ENCODE results near the gene PREP.

The PREP gene

DNA sequence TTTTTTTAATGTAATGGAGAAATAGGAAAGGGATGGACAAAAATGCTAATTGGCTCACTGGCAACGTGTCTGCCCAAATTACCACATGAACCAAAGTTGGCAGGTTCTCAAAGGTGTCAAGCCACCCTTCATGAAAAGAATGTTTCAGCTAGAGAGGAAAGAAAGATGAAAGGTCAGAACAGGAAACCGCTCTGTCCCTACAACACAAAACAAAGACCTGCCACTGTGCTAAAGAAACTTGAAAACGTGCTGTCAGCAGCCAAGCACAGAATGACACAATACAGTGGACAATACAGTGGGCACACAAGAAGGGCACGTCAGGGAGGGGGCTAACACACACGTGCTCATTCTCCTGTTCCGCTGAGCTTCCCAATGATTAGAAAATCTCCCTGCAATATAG is 4.9 kb downstream of the PREP start:
- Histone ChIP-seq H3K27me3 (ENCODE audit: control insufficient read depth in 3 of 3, insufficient read depth in 3 of 3, low read depth in 1 of 3, low read length in 3 of 3) (peaks cover 0 to 8% (median 8%) of the 10 kb centered on the region in 3 experiments), H3K18ac (ENCODE audit: low read length) (no peak overlapping the region), H3K79me1 (ENCODE audit: low read depth, low read length) (peaks cover 2% of the 10 kb centered on the region), H2BK15ac (ENCODE audit: low read length) (no peak overlapping the region), H3K9me3 (replicated peaks in 1 of 2; ENCODE audit: control insufficient read depth in 2 of 2, insufficient read depth in 1 of 2, low read depth in 1 of 2, low read length in 2 of 2) (no peaks in the 10 kb centered on the region), H3K4me2 (ENCODE audit: insufficient read depth, low read length, poor library complexity, severe bottlenecking) (no peak overlapping the region), H4K91ac (ENCODE audit: low read depth, low read length, poor library complexity) (no peak overlapping the region), H3K27ac (replicated peaks; ENCODE audit: low read length) (no peak overlapping the region), H3K23ac (ENCODE audit: low read depth, low read length, poor library complexity) (no peak overlapping the region), H2AK5ac (ENCODE audit: low read depth, low read length) (no peak overlapping the region), H2AFZ (ENCODE audit: low read length) (no peak overlapping the region), H2BK120ac (ENCODE audit: low read depth, low read length) (no peak overlapping the region), H4K8ac (ENCODE audit: low read depth, low read length) (no peak overlapping the region), H3K4me3 (ENCODE audit: low read length in 2 of 2) (no peak overlapping the region), H3K36me3 (replicated peaks in 1 of 2; ENCODE audit: control insufficient read depth in 2 of 2, insufficient read depth in 2 of 2, low read length in 2 of 2) (peaks cover 0 to 34% of the 10 kb centered on the region in 2 donors), H3K4ac (ENCODE audit: low read length) (no peak overlapping the region), H3K9ac (ENCODE audit: low read depth, low read length, poor library complexity) (no peak overlapping the region), H2BK5ac (ENCODE audit: low read length) (no peak overlapping the region), H3K4me1 (ENCODE audit: control insufficient read depth in 2 of 2, insufficient read depth in 1 of 2, low read depth in 1 of 2, low read length in 2 of 2) (peaks cover 6 to 17% of the 10 kb centered on the region in 2 donors), H3K14ac (ENCODE audit: low read length) (no peak overlapping the region), H2BK12ac (ENCODE audit: low read length) (no peak overlapping the region)
- peak; percentile 36 for DNase-seq (ENCODE audit: low spot score)
- no CpG with 5 or more reads among the region's 6 CpGs for WGBS, 2 donors (ENCODE audit: extremely low coverage in 2 of 2, insufficient read length in 2 of 2, insufficient replicate concordance in 1 of 2)

DNA sequence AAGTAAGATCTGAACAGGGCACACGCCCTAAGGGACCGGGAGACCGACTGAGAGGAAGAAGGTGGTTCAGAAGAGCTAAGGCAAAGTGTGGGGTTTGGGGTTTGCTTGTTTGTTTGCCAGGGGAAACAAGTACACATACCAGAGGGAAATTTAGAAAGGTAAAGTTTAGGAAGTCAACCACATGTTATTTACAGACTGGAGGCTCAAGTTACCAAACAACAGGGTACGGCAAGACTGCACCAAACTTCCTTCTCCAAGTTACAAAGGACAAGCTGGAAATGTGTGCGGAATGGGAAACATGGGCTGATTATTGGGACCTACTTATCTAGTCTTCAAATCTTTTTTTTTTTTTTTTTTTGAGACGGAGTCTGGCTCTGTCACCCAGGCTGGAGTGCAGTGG is 11.2 kb downstream of the PREP start:
- no peak for DNase-seq (ENCODE audit: low spot score)
- no peak overlapping the region for H4K91ac ChIP-seq (ENCODE audit: low read depth, low read length, poor library complexity)
- H2BK15ac ChIP-seq (ENCODE audit: low read length), result no peak overlapping the region
- no peak overlapping the region for H2AFZ ChIP-seq (ENCODE audit: low read length)
- H3K79me1 ChIP-seq (ENCODE audit: low read depth, low read length), result peaks cover 1% of the 10 kb centered on the region
- H2BK120ac ChIP-seq (ENCODE audit: low read depth, low read length), result no peak overlapping the region
- H3K27ac ChIP-seq (replicated peaks; ENCODE audit: low read length), result no peak overlapping the region
- no peak overlapping the region for H3K4me3 ChIP-seq (ENCODE audit: low read length in 2 of 2)
- H4K8ac ChIP-seq (ENCODE audit: low read depth, low read length), result no peak overlapping the region
- H2BK5ac ChIP-seq (ENCODE audit: low read length), result no peak overlapping the region
- H3K4me2 ChIP-seq (ENCODE audit: insufficient read depth, low read length, poor library complexity, severe bottlenecking), result no peak overlapping the region
- no peak overlapping the region for H3K23ac ChIP-seq (ENCODE audit: low read depth, low read length, poor library complexity)
- H3K18ac ChIP-seq (ENCODE audit: low read length), result no peak overlapping the region
- H3K27me3 ChIP-seq (ENCODE audit: control insufficient read depth in 3 of 3, insufficient read depth in 3 of 3, low read depth in 1 of 3, low read length in 3 of 3), result no peaks in the 10 kb centered on the region
- no peak overlapping the region for H2BK12ac ChIP-seq (ENCODE audit: low read length)
- no peaks in the 10 kb centered on the region for H3K9me3 ChIP-seq (replicated peaks in 1 of 2; ENCODE audit: control insufficient read depth in 2 of 2, insufficient read depth in 1 of 2, low read depth in 1 of 2, low read length in 2 of 2)
- peaks cover 0 to 55% of the 10 kb centered on the region in 2 donors for H3K36me3 ChIP-seq (replicated peaks in 1 of 2; ENCODE audit: control insufficient read depth in 2 of 2, insufficient read depth in 2 of 2, low read length in 2 of 2)
- H3K14ac ChIP-seq (ENCODE audit: low read length), result no peak overlapping the region
- H3K9ac ChIP-seq (ENCODE audit: low read depth, low read length, poor library complexity), result no peak overlapping the region
- H3K4ac ChIP-seq (ENCODE audit: low read length), result no peak overlapping the region
- no peak overlapping the region for H2AK5ac ChIP-seq (ENCODE audit: low read depth, low read length)
- H3K4me1 ChIP-seq (ENCODE audit: control insufficient read depth in 2 of 2, insufficient read depth in 1 of 2, low read depth in 1 of 2, low read length in 2 of 2), result peaks cover 0 to 5% of the 10 kb centered on the region in 2 donors
- WGBS, 2 donors (ENCODE audit: extremely low coverage in 2 of 2, insufficient read length in 2 of 2, insufficient replicate concordance in 1 of 2), result no CpG with 5 or more reads among the region's 6 CpGs

DNA sequence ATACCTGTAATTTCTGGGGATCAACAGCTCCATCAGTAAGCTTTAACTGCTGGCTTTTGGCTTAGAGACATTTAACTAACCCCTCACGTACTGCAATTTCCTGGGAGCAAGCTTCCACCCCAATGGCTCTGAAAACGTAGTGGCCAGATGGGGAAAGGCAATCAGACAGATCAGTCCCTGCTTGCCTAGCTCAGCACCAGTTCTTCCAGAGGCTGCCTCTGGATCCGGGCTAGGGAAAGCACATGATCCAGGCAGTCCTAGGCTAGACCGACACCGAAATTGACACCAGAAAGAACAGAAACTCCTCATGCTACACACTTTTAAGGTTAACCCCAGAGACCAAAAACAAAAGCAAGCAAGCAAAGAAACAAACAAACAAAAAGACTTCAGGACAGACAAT is 13.3 kb downstream of the PREP start:
- Histone ChIP-seq H2BK15ac (ENCODE audit: low read length) (no peak overlapping the region), H3K14ac (ENCODE audit: low read length) (no peak overlapping the region), H2BK12ac (ENCODE audit: low read length) (no peak overlapping the region), H3K79me1 (ENCODE audit: low read depth, low read length) (peaks cover 1% of the 10 kb centered on the region), H3K4me3 (ENCODE audit: low read length in 2 of 2) (no peak overlapping the region), H2BK120ac (ENCODE audit: low read depth, low read length) (no peak overlapping the region), H2BK5ac (ENCODE audit: low read length) (no peak overlapping the region), H3K27me3 (ENCODE audit: control insufficient read depth in 3 of 3, insufficient read depth in 3 of 3, low read depth in 1 of 3, low read length in 3 of 3) (no peaks in the 10 kb centered on the region), H2AFZ (ENCODE audit: low read length) (no peak overlapping the region), H3K9ac (ENCODE audit: low read depth, low read length, poor library complexity) (no peak overlapping the region), H4K8ac (ENCODE audit: low read depth, low read length) (no peak overlapping the region), H3K4ac (ENCODE audit: low read length) (no peak overlapping the region), H2AK5ac (ENCODE audit: low read depth, low read length) (no peak overlapping the region), H3K4me2 (ENCODE audit: insufficient read depth, low read length, poor library complexity, severe bottlenecking) (no peak overlapping the region), H3K27ac (replicated peaks; ENCODE audit: low read length) (no peak overlapping the region), H3K36me3 (replicated peaks in 1 of 2; ENCODE audit: control insufficient read depth in 2 of 2, insufficient read depth in 2 of 2, low read length in 2 of 2) (peaks cover 0 to 43% of the 10 kb centered on the region in 2 donors), H3K18ac (ENCODE audit: low read length) (no peak overlapping the region), H4K91ac (ENCODE audit: low read depth, low read length, poor library complexity) (no peak overlapping the region), H3K23ac (ENCODE audit: low read depth, low read length, poor library complexity) (no peak overlapping the region), H3K9me3 (replicated peaks in 1 of 2; ENCODE audit: control insufficient read depth in 2 of 2, insufficient read depth in 1 of 2, low read depth in 1 of 2, low read length in 2 of 2) (no peaks in the 10 kb centered on the region), H3K4me1 (ENCODE audit: control insufficient read depth in 2 of 2, insufficient read depth in 1 of 2, low read depth in 1 of 2, low read length in 2 of 2) (peaks cover 0 to 5% of the 10 kb centered on the region in 2 donors)
- DNase-seq (ENCODE audit: low spot score), result no peak
- WGBS, 2 donors (ENCODE audit: extremely low coverage in 2 of 2, insufficient read length in 2 of 2, insufficient replicate concordance in 1 of 2), result no CpG with 5 or more reads among the region's 5 CpGs

DNA sequence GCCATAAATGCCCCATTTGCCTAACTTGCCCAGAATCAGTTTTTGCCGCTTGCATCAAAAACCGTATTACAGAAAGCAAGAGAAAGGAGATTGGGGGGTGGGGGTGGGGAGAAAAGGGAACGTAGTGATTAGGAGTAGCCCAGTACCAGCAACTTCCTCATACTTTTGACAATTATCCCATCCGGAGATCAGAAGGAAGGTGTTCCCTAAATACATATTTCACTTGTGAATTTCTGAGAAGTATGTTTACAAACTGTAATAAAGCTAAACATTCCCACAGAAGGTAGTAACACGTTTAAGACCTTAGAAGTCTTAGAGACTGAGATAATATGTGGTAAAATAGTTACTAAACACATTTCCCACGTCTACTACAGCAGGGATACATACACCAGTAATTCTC is 14.5 kb downstream of the PREP start:
- Histone ChIP-seq H3K36me3 (replicated peaks in 1 of 2; ENCODE audit: control insufficient read depth in 2 of 2, insufficient read depth in 2 of 2, low read length in 2 of 2) (peaks cover 0 to 45% of the 10 kb centered on the region in 2 donors), H3K4me3 (ENCODE audit: low read length in 2 of 2) (no peak overlapping the region), H3K9me3 (replicated peaks in 1 of 2; ENCODE audit: control insufficient read depth in 2 of 2, insufficient read depth in 1 of 2, low read depth in 1 of 2, low read length in 2 of 2) (no peaks in the 10 kb centered on the region), H2AFZ (ENCODE audit: low read length) (no peak overlapping the region), H3K18ac (ENCODE audit: low read length) (no peak overlapping the region), H3K27ac (replicated peaks; ENCODE audit: low read length) (no peak overlapping the region), H3K4me2 (ENCODE audit: insufficient read depth, low read length, poor library complexity, severe bottlenecking) (no peak overlapping the region), H2AK5ac (ENCODE audit: low read depth, low read length) (no peak overlapping the region), H3K9ac (ENCODE audit: low read depth, low read length, poor library complexity) (no peak overlapping the region), H4K91ac (ENCODE audit: low read depth, low read length, poor library complexity) (no peak overlapping the region), H3K23ac (ENCODE audit: low read depth, low read length, poor library complexity) (no peak overlapping the region), H3K27me3 (ENCODE audit: control insufficient read depth in 3 of 3, insufficient read depth in 3 of 3, low read depth in 1 of 3, low read length in 3 of 3) (no peaks in the 10 kb centered on the region), H2BK120ac (ENCODE audit: low read depth, low read length) (no peak overlapping the region), H4K8ac (ENCODE audit: low read depth, low read length) (no peak overlapping the region), H2BK12ac (ENCODE audit: low read length) (no peak overlapping the region), H3K4ac (ENCODE audit: low read length) (no peak overlapping the region), H2BK5ac (ENCODE audit: low read length) (no peak overlapping the region), H3K79me1 (ENCODE audit: low read depth, low read length) (peaks cover 1% of the 10 kb centered on the region), H2BK15ac (ENCODE audit: low read length) (no peak overlapping the region), H3K4me1 (ENCODE audit: control insufficient read depth in 2 of 2, insufficient read depth in 1 of 2, low read depth in 1 of 2, low read length in 2 of 2) (peaks cover 0 to 5% of the 10 kb centered on the region in 2 donors), H3K14ac (ENCODE audit: low read length) (no peak overlapping the region)
- no peak for DNase-seq (ENCODE audit: low spot score)
- no CpG with 5 or more reads among the region's 6 CpGs for WGBS, 2 donors (ENCODE audit: extremely low coverage in 2 of 2, insufficient read length in 2 of 2, insufficient replicate concordance in 1 of 2)
